ELR (cell line): ENCODE measurements around the gene SPRYD4.

ENCODE experiments used
- DNase-seq: peaks from one replicate; pipeline ENCODE4 v3.0.0-alpha.2; 2015; ENCODE audit warnings: low read depth

SPRYD4 gene

DNA sequence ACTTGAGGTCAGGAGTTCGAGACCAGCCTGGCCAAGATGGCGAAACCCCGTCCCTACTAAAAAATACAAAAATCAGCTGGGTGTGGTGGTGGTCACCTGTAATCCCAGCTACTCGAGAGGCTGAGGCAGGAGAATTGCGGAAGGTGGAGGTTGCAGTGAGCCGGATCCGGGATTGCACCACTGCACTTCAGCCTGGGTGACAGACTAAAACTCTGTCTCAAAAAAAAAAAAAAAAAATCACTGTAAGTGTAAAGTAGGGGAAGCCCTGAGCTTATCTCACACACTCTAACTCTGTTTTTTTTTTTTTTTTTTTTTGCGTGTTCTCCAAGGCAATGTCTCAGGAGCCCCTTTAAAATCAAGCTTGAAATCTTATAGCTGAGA lies 52.8 kb downstream of the SPRYD4 start:
- DNase-seq, result no peak

DNA sequence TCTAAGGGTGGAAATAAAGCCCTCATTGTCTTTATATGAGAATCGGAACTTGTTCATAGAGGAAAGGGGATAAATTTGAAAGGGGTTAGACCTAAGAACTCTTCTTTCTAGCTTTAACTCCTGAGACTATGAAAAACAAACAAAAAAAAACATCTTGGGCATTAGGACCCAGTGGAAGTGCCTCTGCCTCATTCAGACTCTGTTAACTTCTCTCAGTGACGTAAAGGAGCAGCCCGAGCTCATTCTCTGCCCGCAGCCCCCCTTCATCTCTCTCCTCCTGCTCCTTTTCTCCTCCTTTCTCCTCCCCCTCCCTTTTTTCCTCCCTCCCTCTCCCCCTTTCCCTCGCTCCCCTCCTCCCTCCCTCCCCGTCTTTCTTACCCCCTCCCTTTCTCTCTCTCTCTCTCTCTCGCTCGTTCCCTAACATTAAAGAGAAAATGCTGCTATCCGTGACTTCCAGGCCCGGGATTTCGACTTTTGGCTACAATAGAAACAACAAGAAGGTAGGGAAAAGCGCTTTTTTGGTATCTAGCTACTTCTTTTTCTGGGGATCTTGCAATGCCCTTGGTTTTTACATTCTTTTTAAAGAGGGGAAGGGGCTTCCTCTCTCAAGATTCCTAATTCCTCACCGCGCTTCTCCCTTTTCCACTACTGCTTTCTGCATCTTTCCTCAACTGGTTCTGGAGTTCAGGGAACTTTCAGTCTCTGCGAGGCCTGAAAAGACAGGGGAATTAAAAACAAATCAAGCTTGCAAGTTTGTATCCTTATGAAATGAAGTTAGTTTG lies 53.4 kb downstream of the SPRYD4 start, which contains the start of gene RBMS2:
TSS of gene RBMS2 (plus strand) at position 231 of the 782 bp plus-strand sequence. CDS start at position 435, 204 bp downstream.
- peak; percentile 96 for DNase-seq

DNA sequence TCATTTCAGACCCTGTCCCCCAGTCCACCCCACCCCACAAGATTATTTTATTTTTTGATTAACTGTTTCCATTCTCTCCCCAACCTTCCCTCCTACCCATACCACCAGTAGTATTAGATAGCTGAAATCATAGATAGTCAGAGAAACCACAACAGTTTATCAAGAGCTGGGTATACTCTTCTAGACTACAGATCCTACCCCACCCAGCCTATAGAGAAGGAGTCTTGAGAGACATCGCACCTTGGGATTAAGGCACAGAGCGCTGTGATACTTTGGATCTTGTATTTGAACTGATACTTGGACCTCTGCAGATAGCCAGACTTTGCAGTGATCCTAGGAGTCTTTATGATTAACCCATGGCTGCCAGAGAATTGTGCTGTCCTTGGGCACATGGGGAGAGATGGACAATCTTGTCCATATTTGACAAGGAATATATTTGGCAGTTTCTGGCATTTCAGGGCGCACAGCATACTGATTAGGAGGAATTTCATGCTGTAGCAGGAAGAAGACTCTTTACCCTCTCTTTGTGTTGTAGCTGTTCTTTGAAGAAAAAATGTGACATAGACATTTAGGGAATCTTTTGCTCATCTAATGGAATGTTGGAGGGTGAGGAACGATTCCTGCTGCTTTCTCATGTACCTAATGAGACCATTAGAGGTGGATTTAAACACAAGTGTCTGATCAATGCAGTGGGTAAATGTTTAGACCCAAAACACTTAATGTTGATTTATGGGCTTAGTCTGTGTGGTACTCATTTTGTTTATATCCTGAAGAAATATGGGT lies 54.2 kb downstream of the SPRYD4 start:
- peak; percentile 51 for DNase-seq

DNA sequence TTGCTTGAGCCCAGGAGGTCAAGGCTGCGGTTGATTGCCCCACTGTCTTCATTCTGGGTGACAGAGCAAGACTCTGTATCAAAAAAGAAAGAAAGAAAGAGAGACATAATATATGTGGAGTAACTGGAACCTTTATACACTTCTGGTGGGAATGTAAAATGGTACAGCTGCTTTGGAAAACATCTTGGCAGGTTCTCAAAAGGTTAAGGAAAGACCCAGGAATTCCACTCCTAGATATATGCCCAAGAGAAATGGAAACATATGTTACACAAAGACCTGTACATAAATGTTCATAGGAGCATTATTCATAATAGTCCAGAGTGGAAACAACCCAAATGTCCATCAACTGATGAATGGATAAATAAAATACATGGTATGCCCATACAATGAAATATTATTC lies 60.5 kb downstream of the SPRYD4 start:
- DNase-seq, result no peak
